Activated naive CD4-positive, alpha-beta T cell treated with Interleukin-2 at 50 U/mL for 16 hours (primary cell): ENCODE data around the gene MOG.
"Not testable (repeated sequence)": the region's sequence is repeated elsewhere in the genome, so short reads cannot be mapped to it uniquely, and the experiment has no call there.

Experiments used
- DNase-seq: peaks from one replicate; pipeline ENCODE4 v3.0.0-alpha.2; 2020

Gene MOG

GRCh38 chr6:29641430-29642148, 15.3 kb upstream of the MOG start:
- DNase-seq, result no peak

DNA sequence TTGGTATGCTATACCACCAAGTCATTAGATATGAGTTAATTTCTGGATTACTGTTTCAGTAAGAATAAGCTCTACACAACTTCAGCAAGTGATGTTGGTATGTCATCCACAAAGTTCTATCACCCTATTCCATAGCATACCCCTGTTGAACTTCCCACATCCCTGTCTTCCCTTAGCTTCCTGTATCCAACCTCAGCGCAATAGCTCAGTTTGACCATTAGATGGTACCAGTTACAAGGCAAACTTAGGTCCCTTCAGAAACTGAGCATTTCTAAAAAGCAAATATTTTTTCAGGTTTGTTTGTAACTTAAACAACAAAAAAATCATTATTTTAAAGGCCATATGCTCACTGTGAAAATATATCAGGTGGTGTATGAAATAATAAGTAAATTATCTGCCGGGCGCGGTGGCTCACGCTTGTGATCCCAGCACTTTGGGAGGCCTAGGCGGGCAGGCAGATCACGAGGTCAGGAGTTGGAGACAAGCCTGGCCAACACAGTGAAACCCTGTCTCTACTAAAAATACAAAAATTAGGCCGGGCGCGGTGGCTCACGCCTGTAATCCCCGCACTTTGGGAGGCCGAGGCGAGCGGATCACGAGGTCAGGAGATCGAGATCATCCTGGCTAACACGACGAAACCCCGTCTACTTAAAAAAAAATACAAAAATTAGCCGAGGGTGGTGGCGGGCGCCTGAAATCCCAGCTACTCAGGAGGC, 8.8 kb upstream of the MOG start:
- no peak for DNase-seq

DNA sequence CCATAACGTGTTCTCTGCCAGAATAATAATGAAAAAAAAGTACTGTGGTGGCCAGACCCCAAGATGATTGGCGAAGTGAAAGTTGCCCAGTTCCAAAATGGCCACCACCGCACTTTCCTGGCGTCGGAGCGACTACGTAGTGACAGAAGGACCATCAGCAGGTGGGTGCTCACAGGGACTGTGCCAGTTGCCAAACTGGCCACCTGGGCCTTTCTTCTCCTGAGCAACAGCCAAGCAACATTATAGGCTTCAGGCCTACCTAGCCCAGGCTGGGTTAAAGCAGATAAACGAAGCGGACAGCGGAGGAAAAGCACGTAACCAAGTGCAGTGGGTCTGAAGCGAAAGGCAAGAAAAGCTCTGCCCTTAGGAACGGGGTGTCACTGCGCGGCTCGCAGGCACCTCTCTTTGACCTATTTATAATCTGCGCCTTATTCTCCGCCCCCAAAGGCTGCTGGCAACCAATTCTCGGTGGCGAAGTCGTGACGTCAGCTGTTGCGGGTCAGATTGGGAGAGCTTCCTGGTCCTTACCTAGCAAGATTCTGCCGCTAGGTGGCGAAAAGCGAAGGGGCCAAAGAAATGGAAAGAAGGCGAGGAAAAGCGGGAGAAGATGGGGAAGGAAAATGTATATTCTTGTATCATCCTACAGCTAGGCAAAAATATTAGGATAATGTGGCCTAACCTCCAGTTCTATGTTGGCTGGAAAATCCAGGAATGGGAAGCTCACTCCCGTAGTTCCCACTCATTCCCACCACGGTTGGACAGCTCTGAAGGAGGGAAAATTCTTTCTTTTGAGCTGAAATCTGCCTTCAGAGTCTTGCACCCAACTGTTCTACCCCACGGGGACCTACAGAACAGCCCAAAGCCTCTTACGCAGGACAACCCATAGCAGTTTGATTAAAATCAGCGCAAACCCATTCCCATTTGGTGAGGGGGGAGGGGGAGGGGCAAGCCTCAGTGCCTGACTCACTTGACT, 6.9 kb upstream of the MOG start:
- DNase-seq, result peak; percentile 97

GRCh38 chr6:29651413-29652197, 5.3 kb upstream of the MOG start:
- no peak for DNase-seq

- no peak for DNase-seq
These were observed 4.7 kb upstream of the MOG start for GRCh38 chr6:29652198-29652584.

GRCh38 chr6:29653452-29654038, 3.3 kb upstream of the MOG start:
- DNase-seq, result peak; percentile 29

DNA sequence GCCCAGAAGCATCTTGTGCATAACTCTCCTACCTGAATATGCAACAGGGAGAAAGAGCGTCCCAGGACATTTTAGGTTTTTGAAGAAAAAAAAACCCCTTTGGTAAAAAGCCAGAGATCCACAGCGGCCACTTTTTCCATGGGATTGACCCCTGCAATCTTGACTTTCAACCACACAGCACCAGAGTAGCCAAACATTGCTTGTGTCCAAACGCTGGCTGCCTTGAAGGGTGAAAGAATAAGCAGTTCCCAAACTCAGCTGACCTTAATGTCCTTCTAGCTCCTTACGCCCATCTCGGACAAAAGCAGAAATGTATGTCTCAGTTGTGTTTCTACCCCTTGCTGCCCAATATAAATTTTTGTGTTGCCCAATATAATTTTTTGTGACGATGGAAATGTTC, 1.2 kb upstream of the MOG start:
- no peak for DNase-seq

DNA sequence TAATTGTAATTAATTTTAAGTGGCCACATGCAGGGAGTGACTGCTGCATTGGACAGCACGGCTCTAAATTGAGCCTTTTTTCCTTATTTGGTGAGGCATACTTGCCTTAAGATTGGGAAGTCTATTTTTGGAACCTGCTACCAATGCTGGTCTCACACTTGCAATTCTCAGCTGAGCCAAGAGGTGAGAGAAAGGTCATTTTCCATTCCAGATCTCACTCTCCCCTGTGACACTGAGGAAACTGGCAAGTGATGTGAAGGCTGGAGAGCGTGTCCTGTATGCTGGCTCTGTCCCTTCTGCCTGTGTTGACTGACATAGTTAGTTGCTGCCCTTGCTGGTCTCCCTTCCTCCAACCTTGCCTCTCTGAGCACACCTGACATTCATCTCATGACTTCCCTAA, 735 bp upstream of the MOG start:
- DNase-seq, result no peak

DNA sequence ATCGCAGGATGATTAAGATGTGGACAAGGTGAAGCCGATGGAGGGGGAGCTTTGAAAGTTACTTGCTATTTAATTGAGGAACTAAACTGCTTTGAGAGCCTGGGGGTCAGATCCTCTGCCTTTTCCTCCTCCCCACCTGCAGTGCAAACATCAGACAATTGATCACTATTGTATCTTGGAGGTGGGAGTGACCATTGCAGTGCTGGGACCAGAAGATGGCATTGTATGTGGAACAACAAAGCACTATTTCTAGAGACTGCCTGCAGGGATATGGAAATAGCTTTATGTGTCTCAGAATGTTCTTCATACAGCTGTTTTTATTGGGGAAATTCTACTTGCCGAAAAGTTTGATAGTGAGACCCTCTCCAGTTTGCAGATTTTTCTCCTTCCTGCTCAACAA, 4.2 kb downstream of the MOG start:
- no peak for DNase-seq

GRCh38 chr6:29661502-29662141, 4.7 kb downstream of the MOG start:
- DNase-seq, result not testable (repeated sequence)

DNA sequence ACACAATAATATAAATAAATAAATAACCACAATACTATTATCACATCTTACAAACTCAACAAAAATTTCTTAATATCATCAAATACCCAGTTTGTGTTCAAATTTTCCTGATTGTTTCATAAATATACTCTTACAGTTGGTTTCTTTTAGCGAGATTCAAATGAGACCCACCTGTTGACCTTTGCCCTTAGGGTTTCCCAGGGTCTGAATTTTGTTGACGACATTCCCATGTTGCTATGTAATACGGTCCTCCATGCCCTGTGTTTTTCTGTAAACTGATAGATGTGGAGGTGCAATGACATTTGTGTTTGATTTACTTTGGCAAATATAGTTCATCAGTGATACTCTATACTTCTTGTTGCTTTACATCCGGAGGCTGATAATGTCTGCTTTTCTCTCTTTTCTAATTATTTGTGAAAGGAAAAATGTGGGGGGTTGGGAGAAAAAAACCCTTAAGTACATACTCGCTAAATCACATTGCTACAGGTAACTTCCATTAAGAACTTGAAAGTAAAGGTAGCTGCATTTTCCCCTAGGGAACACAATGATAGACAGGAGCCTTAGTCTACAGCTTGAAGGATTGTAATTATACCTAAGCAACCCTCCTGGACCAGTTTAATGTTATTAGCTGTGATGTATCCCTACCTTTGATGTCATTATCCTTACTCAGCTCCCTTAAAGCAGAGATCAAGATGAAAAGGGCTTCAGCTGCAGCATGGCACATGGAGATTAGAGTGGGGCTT, 6.6 kb downstream of the MOG start:
- no peak for DNase-seq

GRCh38 chr6:29665942-29666825, 9.3 kb downstream of the MOG start:
- no peak for DNase-seq

DNA sequence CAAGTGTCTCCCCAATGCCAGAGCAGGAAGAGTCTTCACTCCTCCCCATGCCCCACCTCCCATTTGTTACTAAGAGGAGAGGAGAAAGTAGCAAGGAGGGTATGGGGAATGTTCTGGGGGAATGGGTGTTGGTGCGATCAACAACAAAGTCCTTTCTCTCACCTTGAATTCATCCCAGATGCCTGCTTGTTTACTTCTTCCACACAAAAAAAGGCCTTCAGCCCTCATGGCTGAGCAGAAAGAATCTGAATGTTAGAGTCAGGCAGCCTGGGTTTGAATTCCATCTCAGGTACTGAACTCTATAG, 9.9 kb downstream of the MOG start:
- DNase-seq, result no peak

DNA sequence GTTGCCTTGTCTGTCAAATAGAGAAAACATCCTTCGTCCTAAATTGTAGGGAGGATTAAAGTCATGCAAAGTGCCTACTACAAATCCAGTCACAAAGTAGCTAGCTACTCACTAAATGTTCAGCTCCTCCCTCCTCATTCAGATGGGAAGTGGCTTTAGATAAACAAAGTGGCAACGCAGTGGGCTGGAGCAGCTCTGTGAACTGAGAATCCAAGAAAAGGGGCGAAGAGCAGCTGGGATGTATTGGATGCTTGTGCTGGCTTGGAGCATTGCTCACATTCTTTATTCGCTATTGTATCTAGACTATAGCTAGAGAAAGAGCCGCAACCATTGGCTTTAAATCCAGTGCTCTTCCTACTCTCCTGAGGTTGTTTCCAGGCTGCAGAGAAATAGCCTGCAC, 10.3 kb downstream of the MOG start:
- no peak for DNase-seq

DNA sequence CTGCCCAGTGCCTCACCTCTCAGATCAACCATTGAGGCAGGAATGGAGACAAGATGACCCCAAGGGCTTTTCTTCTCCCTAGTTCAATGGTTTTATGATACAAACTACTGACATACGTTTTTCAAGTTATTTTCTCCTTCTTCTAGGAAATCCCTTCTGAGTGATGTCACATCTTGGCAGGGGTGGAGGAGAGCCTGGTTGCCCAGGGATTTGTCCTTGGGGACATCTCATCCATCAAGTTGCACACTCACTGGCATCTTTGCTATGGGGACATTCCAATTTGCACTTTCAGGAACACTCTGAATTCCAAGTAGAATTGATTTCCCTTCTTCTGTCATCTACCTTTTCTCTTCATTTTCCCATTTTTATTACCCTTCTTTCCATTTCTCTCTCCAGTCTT, 14.1 kb downstream of the MOG start:
- DNase-seq, result no peak

DNA sequence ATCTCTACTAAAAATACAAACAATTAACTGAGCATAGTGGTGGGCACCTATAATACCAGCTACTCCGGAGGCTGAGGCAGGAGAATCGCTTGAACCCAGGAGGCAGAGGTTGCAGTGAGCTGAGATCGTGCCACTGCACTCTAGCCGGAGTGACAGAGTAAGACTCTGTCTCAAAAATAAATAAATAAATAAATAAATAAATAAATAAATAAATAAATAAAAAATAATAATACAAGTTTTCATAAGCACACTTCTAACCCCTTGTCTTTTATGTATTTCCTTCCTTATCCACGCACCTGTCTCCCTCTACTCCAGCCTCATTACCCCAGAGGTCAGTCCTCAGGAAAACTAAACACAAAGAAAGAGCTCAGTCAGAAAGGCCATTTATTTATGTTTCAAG, 15.2 kb downstream of the MOG start:
- not testable (repeated sequence) for DNase-seq

DNA sequence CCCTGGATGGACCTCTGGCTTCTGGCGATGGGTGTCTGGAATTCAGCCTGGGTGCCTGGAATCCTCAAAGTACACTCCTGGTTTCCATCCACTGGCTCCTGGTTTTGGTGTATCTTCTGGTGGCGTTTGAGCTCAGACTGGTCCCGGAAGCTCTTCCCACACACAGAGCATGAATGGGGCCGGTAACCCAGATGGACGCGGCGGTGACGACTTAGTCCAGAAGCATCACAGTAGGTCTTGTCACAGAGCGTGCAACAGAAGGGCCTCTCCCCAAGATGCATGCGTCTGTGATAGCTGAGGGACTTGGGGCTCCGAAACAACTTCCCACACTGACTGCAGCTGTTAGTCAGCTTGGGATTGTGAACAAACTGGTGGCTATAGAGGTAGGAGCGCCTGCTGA, 16.3 kb downstream of the MOG start:
- DNase-seq, result no peak

DNA sequence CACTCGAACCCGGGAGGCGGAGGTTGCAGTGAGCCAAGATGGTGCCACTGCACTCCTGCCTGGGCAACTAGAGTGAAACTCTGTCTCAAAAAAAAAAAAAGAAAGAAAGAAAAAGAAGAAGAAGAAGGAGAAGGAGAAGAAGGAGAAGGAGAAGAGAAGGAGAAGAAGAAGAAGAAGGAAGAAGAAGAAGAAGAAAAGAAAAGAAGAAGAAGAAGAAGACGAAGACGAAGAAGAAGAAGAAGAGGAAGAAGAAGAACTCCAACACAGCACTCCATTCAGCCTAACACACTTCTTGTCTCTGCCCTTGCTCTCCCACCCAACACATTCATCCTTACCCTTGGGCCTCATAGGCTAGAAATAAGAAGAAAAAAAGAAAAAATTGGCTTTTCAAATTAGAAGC, 17.1 kb downstream of the MOG start:
- no peak for DNase-seq

DNA sequence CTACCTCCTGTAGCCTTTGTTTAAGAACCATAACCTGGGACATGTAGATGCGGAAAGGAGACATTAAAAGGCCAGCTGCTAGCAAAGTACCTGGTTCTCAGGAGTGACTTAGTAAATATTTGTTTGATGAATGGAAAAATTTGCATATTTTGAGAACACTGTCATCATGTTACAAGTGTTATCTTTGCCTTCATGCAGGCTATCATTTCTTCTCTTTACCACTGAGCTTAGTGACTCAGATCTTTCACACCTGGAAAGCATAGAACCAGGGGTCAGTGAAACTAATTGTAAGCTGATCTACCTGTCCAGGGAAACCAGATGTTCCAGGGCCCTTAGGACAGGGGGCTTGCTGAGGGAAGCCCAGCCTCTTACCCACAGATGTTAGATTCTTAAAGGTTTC, 18.7 kb downstream of the MOG start:
- DNase-seq, result no peak

- no peak for DNase-seq
These were observed 20.2 kb downstream of the MOG start for GRCh38 chr6:29676981-29677601.
